IPS DF 4.7 (cell line): ENCODE measurements around the gene CYTH4.

Source experiments
- DNase-seq: peaks from one replicate; pipeline ENCODE4 v3.0.0-alpha.2; 2013; ENCODE audit warnings: low spot score; ENCODE audit errors: extremely low read depth

CYTH4 gene

DNA sequence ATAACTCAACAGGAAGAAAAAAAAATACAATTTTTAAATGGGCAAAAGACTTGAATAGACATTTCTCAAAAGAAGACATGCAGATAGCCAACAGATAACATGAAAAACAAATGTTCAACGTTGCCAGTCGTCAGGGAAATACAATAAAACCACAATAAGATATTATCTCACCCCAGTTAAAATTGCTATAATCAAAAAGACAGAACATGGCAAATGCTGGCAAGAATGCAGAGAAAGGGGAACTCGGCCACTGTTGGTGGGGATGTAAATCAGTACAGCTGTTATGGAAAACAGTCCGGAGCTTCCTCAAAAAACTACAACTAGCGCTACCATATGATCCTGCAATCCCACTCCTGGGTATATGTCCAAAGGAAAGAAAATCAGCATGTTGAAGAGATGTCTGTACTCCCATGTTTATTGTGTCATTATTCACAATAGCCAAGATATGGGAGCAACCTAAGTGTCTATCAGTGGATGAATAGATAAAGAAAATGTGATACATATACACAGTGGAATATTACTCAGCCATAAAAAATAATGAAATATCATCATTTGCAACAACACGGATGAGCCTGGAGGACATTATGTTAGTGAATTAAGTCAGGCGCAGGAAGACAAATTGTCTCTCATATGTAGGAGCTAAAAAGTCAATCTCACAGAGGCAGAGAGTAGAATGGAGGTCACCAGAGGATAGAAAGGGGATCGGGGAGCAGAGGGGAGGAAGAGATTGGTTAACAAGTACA, 12.2 kb upstream of the CYTH4 start:
- no peak for DNase-seq

DNA sequence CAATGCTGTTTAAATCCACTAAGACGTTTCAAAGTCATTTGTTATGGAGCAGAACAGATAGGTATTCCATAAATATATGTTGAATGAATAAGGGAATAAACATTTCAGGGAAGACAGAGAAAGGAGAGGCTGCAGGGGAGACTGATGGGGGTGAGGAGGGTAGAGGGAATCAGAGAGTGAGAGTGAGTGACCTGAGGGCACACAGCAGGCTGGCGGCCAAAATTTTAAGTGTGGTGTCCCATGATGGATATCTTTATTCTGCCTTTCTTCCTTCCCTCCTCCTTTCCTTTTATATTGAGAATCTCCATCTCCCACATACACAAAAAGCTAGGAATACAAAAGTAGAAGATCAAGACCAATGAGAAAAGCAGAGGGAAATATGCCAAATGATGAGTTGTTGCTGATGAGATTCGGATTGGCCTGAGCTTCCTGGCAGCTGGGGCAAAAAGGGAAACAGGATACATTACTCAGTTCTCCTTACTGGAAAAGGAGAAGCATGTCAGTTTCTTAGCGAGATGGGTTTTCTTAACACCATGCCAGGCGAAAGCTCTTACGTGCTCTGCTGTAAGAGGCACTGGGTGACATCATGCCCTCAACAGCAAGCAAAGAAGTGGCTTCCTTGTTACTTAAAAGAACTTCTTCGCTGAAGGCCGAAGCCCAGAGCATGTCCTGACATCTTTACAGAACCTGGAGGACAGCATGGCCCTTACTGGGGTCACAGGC, 11.2 kb upstream of the CYTH4 start:
- no peak for DNase-seq

DNA sequence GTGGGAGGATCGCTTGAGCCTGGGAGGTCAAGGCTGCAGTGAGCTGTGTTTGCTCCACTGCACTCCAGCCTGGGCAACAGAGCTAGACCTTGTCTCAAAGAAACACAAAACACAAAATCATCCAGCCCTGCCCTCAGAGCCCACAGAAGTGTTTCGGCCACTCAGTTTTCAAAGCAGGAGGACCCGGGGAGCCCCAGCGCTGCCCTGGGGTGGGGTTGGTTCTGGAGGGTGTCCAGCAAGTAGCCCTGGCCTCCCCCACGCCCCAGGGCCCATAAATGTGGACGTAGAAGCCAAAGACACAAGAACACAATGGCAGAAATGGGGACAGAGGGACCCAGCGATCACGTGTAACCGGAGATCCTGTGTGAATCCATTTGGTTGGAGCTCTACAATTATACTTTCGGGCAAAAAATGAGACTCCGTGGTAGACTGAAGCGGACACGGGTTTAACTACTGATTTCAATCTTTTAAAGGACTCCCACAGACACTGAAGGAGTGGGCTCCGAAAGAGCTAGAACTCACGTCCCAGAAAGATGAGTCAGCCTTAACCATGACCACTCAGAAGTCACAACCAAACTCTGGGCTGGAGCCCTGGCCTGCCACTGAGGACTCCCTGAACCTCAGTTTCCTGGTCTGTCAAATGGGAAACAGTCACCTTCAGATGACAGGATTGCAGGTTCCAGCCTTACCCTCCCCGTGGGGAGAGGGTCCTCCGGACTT, 9.0 kb upstream of the CYTH4 start:
- no peak for DNase-seq

DNA sequence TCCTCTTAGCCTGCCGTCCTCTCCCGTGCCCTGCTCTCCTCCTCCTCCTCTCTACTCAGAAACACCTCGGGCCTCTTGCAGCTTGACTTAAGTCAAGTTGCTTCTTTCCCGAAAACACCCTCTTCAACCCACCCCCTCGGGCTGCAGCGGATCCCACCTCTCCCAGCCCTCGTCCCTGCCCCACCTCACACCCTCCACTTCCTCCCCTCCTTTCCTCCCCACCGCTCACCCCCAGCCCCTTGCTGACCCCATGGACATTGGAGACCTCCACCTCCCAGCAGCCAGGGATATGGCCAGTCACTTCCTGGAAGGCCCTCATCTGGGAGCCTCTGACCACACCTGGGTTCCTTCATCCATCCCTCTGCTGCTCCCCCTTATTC, 8.5 kb upstream of the CYTH4 start:
- no peak for DNase-seq

DNA sequence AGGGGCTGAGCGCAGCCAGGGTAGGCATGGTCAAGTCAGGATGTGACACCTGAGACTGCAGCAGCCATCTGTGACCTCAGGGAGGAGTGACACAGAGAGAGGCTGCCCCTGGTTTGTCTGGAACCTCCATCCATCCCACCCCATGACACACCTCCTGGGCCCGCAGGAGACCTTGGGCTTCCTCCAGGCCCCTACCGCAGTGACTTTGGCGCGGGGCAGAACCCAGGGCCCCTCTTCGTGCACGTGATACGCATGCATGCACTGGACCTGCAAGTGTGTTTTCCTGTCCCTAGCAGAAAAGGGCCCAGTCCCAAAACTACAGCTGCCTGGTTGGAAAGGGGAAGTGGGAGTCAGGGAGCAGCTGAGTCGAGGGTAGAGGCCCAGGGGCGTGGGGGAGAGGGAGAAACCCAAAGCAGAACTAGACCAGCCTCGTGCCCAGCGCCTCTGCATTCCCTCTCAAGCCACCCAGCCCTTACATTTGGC, 7.9 kb upstream of the CYTH4 start:
- no peak for DNase-seq

DNA sequence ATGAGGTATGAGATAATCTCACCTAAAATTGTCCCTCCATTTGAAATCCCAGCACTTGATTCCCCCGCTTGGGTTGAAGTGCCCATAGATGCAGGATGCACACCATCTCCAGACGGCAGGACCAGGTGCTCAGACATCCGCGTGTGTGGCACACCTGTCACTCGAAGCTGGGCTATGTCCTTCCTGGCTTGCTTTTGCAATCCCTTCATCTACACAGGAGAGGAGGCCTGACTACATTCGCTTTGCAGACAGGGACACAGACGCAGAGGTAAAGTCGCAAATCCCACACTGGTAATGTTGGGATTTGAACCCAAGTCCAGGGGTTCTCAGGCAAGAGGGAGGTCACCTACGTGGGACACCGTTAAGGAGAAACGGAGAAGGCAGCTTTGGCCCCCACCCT, 7.2 kb upstream of the CYTH4 start:
- no peak for DNase-seq

DNA sequence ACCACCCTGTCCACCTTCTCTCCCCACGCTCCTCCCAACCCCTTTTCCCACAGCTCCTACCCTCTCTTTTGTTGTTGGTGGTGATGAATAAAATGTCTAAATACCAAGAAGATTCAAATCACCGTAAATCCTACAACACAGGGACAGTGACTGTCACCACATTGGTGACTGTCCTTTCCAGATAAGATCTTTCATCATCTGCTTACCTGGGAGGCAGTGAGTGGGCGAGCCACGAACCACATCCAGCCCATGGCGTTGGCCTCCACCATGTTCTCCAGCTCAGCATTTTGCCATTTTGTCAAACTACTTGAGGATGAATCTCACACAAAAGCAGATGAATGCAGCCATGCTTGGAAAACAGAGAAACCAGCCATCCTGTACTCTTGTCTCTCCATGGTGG, 6.7 kb upstream of the CYTH4 start:
- no peak for DNase-seq

DNA sequence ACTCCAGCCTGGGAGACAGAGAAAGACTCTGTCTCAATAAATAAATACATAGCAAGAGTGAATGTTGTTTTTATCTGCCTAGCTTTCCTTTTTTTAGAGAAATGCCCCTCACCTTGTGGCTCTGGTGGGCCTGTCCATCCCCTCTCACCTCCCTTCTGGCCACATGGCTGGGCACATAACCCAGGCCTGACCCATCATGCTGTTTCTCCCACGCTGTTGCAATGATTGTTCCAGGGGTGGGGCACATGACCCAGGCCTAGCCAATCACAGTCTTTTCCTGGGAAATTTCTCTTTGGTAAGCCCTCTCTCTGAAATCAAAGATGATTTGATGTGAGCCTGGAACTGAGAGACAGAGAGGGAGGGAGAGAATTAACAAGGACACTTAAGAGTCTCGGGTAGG, 5.5 kb upstream of the CYTH4 start:
- DNase-seq: no peak

DNA sequence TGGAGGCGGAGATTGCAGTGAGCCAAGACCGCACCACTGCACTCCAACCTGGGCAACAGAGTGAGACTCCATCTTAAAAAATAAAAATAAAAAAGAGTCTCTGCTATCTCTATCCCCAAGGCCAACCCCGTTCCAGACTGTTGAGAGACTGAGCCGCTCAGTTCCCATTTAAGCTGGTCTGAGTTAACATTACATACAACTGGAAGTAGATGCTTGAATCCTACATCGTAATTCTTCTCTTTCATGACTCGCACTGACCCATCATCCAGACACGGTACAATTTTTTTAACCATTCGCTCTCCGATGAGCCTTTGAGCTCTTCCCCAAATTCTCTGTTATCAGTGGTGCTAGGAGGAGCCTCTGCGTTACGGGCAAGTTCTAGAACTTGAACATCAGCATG, 4.9 kb upstream of the CYTH4 start:
- DNase-seq: no peak

DNA sequence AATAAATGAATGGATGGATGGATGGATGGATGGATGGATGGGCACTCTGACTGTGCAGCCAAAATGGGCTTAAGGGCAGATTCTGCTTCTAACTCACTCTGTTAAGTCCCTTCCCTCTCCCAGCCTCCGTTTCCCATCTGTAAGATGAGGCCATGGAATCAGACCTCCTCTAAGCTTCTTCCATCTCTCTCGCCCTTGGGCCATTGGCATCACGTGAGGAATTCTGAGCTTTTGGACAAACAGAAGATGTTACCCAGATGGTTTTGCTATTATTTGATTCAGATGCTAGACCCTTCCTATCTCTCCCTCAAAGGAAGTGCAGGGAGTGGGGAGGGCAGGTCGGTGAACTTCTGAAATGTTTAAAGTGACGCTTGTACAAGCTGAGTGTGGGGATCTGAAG, 4.0 kb upstream of the CYTH4 start:
- no peak for DNase-seq

DNA sequence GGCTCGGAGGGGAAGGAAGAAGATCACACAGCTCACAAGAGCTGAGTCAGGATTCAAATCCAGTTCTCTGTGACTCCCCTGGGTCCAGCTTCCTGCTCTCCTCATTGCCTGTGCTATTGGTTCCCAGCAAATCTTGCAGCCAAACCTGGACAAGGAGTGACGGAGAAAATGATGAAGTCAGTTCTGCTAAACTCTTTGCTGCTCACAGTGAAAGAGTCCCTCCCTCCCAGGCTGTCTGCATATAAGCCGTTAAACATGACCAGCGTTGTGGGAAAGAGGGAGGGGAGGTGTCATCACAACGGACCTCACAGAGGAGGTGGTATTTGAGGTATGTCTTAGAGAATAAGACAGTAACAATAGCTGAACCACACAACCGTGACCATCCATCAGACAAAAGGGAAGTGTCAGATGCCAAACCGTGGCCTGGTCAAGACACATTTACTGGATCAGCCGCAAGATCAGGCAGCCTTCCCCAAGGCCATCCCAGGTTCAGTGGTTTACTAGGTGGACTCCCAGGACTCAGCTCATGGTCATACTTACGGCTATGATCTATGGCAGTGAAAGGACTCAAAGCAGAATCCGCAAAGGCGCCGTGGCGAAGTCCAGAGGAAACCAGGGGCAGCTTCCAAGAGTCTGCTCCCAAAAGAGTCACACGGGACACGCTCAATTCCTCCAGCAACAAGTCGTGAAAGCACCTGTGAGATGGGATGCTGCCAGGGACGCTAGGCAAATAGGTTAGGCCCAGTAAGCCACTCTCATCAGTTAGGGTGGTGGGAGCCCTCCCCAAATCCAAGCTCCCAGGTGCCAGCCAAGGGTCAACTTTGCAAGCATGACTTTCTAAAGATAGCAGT, 2.8 kb upstream of the CYTH4 start:
- no peak for DNase-seq

DNA sequence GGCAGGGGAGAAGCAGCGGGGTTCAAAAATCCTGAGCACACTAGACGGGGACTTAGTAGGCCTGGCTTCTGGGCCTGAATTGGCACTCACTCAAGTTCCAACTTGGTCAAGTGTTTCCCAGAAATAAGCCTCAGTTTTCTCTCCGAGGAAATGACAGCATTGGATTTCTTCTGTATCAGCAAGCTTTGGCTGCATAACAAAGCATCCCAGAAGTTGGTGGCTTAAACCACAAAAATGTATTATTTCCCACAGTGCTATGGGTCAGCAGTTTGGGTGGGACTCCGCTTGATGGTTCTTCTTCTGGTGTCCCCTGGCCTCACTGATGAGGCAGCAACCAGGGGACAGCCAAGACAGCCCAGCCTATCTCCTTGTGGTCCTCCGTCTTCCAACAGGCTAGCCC, 1.6 kb upstream of the CYTH4 start:
- DNase-seq: no peak

DNA sequence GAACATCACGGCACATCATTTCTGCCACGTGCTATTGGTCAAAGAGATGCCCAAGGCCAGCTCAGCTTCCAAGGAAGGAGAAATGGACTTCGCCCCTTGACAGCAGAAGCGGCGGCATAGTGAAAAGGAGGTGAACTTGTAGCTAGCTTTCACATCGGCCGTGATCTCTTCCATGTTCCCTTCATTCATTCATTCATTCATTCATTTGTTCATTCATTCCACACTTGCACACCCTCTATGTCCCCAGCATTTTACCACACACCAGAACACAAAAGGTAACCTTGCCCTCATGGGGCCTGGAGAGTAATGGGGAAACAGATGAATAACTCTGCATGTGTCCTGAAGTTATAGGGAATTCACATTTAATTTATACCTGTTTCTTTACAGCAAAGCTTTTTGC, 1.1 kb upstream of the CYTH4 start:
- no peak for DNase-seq

DNA sequence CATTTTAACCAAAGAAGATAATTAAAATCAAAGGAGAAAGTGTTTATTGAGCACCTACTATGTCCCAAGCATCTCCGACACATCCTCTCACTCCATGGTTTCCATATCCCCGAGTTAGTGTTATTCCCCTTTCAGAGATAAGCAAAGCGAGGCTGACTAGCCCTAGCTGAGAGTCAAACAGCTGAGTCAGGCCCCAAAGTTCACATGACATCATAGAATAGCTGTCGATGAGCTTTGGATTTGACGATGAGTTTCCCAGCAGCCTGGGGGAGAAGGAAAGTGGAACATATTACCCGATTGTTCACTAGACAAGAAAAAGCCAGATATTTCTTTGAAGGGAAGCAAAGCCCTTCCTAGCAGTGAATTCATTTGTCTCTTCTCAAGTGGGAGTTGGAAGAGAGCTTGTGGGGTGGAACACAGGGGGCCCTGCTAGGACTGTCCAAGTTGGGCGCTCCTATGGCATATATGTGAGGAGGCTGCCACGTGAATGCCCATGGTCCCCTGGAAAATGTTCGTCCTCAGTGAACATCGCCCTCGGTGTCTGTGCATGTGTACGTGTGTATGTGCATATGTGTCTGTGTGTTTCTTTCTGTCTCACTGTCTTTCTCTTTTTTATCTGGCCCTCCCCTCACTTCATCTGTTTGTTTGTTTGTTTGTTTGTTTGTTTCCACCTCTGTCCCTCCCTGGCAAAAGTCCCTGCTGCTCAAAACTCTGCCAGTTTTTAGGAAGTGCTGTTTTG, 493 bp upstream of the CYTH4 start:
- no peak for DNase-seq

DNA sequence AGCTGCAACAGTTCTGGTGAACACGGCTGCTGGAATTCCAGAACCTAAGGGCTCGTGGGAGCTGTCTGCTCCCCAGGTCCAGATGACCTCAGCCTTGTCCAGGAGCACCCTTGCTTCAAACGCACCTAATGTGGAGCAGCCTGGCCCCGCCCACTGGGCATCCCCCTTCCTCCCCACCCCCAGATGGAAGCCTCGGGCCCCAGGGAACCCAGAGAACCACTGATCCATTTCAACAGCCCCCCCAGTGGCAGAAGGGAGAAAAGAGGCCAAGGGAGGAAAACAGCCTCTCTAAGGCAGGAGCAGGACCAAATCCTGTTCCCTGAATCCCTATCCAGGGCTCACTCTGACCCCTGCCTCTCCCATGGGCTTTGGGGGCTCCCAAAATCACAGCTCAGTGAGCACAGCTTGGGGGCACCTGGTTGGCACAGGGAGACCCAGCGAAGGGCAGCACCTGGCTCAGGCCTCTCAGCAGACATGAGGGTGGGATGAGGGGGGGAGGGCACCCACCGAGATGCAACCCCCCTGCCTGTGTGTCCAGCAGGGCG, 1.2 kb downstream of the CYTH4 start:
- no peak for DNase-seq

DNA sequence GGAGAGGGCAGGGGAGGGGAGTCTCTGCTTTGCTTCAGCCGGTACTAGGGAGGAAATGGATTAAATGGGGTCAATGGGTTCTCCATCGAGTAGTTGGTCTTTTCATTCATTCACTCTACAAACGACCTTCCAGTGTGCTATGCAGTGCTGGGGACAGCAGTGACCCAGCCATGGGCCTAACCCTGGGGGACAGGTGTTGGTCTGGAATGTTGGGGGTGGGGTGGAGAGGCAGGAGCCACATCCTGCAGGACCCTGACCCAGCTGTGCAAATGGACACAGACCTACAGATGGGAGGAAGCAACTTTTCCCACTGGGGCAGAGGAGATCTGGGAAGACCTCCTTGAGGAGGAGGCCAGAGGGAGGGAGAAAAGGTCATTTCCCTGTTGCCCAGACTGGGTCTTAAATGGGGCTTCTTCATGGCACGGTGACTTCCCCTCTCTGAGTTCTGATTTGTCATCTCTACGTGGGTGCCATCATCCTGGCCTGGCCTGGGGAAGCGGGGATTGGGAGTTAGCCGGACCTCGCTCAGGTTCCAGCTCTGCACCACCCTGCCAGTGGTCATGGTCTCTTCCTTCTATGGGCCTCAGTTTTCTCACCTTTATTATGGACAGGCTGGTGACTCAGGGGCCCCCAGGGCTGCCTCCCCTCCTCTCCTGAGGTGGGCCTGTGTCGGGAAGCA, 2.0 kb downstream of the CYTH4 start:
- DNase-seq: no peak

DNA sequence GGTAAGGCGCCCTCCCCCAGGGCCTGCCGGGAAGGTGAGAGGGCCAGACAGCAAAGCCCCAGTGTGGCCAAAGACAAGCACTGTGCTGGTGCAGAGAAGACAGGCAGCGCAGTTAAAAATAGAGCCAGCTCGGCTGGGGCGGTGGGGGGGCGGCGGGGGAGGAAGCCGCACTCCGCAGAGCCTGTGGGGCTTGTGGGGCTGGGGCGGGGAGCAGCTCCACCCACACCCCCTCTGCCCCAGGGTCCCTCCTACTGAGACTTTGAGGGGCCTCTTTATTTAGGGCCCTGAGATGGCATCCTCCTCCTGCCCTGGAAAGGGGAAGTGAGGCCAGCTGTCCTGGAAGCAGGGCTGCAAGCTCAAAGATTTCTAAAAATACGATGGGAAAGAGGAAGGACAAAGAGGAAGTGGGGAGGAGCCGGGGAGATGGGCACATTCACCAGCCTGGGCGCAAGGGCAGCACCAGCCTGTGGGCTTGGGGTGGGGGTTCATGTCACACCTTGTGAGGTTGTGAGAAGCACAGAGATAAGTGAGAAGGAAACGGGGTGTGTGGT, 2.6 kb downstream of the CYTH4 start:
- no peak for DNase-seq

DNA sequence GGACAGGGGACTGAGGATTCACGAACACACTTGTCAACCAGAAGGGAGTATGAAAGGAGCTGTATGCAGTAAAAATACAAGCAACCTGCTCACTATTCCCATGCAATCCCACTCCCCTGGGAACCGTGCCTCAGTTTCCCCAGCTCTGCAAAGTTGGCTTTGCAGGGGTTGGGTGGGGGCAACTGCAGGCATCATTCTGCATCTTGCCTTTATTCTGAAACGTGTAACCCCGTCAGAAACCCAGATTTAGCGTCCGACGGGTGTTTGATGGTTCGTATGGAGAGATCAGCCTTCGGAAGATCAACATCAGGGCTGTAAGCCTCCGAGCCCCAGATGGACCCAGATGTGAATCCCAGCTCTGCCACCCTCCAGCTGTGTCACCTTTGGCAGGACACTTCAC, 3.6 kb downstream of the CYTH4 start:
- no peak for DNase-seq

DNA sequence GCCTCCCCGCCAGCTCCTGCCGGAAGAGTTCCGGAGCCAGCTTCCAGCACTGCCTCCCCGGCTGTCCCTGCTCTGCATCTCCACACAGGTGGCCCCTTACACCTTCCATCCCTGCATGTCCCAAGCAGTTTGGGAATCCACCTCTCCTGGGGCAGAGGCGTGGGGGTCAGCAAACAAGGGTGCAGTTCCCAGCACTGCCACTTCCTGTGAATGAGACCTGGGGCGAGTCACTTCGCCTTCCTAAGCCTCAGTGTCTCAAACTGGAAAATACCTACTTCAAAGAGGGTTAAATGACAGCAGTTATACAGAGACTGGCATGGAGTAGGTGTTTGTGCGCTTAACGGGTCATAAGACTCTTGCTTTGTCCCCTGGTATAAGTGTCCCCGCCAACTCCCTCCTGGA, 5.2 kb downstream of the CYTH4 start:
- no peak for DNase-seq

DNA sequence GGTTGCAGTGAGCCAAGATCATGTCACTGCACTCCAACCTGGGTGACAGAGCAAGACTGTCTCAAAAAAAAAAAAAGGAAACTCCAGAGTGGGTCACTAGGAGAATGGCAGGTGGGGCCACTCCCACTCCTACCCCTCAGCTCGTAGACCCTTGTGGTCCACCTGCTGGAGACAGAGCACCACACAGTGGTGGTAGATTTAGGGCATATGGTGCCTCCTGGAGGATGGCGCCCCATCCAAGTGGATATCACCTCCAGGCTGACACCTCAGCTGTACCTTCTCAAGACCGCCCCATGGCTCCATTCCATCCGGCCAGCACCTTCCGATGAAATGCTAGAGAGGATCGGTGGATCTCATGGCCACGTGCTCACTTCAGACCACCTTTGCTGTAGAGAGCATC, 6.2 kb downstream of the CYTH4 start:
- DNase-seq: no peak
